Activated CD4-positive, CD25-positive, alpha-beta regulatory T cell treated with anti-CD3 and anti-CD28 coated beads, Interleukin-2, amount 50 U/mL, for 72 hours (primary cell): ENCODE measurements around the gene PEX6.

ENCODE experiments used
- DNase-seq: peaks from one replicate; pipeline ENCODE4 v3.0.0; 2021

Gene PEX6

DNA sequence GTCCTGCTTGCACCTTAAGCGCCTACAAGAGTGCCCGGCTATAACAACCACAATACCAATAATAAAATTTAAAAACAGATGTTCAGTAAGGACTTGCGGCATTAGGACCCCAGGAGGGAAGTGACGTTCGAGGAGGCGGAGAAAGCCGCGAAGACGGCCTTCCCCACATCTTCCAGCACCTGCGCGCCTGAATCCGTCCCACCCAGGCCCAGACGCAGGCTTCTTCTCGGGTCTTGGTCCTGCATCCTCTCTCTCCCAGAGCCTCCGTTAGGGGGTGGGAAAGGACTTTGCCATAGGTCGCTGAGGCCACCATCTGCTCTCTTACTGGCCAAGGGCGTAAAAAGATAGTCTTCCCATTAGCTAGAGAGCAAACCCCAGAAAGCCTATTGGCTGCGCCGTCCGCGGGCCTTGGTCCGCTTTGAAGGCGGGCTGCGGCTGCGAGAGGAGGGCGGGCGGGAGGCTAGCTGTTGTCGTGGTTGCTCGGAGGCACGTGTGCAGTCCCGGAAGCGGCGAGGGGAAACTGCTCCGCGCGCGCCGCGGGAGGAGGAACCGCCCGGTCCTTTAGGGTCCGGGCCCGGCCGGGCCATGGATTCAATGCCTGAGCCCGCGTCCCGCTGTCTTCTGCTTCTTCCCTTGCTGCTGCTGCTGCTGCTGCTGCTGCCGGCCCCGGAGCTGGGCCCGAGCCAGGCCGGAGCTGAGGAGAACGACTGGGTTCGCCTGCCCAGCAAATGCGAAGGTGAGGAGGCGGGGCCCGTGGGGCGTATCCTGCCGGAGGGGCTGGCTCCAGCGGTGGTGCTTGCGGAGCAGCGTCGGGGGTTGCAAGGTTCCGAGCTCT, 49.8 kb downstream of the PEX6 start, which contains the start of gene CNPY3:
TSS of gene CNPY3 (plus strand) at position 495 of the 835 bp plus-strand sequence. CDS start at position 586, 91 bp downstream.
- DNase-seq, result peak; percentile 91

DNA sequence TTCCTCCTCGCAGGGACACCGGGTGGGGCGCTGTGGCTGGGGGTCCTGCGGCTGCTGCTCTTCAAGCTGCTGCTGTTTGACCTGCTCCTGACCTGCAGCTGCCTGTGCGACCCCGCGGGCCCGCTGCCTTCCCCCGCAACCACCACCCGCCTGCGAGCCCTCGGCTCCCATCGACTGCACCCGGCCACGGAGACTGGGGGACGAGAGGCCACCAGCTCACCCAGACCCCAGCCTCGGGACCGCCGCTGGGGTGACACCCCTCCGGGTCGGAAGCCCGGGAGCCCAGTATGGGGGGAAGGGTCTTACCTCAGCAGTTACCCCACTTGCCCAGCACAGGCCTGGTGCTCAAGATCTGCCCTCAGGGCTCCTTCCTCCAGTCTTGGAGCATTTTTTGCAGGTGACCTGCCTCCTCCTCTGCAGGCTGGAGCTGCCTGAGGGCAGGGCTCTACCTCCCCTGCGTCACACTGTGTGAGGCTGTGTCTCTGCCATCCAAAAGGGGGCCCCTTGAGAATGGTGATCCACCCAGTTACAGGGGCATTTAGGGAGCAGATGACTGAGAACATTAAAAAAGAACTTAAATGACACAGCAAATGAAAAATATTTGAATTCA, 53.6 kb downstream of the PEX6 start:
- no peak for DNase-seq

GRCh38 chr6:42923666-42924065, 55.3 kb downstream of the PEX6 start:
- no peak for DNase-seq

GRCh38 chr6:42921801-42922200, 57.2 kb downstream of the PEX6 start:
- DNase-seq, result no peak

- no peak for DNase-seq
These were observed 62.7 kb downstream of the PEX6 start for GRCh38 chr6:42916288-42916687.

DNA sequence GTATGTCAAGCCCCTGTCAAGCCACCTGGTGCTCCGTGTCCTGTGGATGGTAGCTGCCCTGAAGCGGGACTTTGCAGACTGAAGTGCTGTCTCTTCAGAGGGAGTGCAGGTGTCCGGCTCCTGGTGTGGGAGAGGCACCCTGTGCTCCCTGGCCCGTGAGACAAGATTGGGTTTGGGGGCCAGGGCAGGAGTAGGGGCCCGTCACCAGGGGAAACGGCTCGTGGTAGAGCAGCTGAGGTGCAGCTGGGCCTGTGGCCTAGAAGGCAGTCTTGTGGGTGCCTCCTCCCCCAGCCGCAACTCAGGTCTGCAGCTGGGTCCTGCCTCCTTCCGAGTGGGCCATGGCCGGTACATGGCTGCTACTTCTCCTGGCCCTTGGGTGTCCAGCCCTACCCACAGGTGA, 63.2 kb downstream of the PEX6 start, which contains the start of gene PTCRA:
TSS of gene PTCRA (plus strand) at position 322 of the 400 bp plus-strand sequence. CDS start at position 339, 17 bp downstream.
- no peak for DNase-seq

DNA sequence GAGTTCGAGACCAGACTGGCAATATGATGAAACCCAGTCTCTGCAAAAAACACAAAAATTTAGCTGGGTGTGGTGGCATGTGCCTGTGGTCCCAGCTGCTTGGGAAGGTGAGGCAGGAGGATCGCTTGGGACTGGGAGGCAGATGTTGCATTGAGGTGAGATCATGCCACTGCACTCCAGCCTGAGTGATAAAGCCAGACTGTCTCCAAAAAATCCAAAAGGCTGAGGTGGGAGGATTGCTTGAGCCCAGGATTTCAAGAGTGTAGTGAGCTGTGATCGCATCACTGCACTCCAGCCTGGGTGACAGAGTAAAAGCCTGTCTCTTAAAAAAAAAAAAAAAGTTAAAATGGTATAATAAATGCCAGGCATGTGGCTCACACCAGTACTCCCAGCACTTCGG, 64.4 kb downstream of the PEX6 start:
- DNase-seq, result no peak
